GM12891 (cell line): Measurements from ENCODE around the gene CNPY1.

ENCODE experiments used
- POLR2A ChIP-seq: IDR thresholded peaks from 2 replicates; pipeline ENCODE4 v1.6.1; 2011; ENCODE audit warnings: low read depth, low read length, control low read depth
- POU2F2 ChIP-seq: IDR thresholded peaks from 2 replicates; pipeline ENCODE4 v1.6.1; 2011; ENCODE audit warnings: low read depth, mild to moderate bottlenecking, control low read depth, low read length, moderate library complexity

GRCh38 chr7:155491812-155492211 is 54.5 kb downstream of the CNPY1 start:
- TF ChIP-seq POU2F2 (no peak), POLR2A (no peak)
